Skin epidermis (tissue), 12 donors: Measurements from ENCODE around the gene MTCH1.
A peak's percentile ranks its signal among the peaks of the same experiment; 100 is the strongest.

Experiments used
- H3K27ac ChIP-seq, 21 experiments: fragments of 200-600 bp; sonication (generic) in 11 of 21; one replicate each; pipeline ENCODE4 v1.5.0; 2020; ENCODE audit warnings: mild to moderate bottlenecking in 3 of 21, inconsistent platforms in 2 of 21, moderate library complexity in 2 of 21
- H3K4me3 ChIP-seq, 7 experiments: fragments of 200-600 bp; sonication (generic) in 2 of 7; one replicate each; pipeline ENCODE4 v1.5.0; 2020; ENCODE audit warnings: inconsistent platforms in 2 of 7, mild to moderate bottlenecking in 2 of 7, moderate library complexity in 1 of 7

MTCH1 gene, protein sequence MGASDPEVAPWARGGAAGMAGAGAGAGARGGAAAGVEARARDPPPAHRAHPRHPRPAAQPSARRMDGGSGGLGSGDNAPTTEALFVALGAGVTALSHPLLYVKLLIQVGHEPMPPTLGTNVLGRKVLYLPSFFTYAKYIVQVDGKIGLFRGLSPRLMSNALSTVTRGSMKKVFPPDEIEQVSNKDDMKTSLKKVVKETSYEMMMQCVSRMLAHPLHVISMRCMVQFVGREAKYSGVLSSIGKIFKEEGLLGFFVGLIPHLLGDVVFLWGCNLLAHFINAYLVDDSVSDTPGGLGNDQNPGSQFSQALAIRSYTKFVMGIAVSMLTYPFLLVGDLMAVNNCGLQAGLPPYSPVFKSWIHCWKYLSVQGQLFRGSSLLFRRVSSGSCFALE

DNA sequence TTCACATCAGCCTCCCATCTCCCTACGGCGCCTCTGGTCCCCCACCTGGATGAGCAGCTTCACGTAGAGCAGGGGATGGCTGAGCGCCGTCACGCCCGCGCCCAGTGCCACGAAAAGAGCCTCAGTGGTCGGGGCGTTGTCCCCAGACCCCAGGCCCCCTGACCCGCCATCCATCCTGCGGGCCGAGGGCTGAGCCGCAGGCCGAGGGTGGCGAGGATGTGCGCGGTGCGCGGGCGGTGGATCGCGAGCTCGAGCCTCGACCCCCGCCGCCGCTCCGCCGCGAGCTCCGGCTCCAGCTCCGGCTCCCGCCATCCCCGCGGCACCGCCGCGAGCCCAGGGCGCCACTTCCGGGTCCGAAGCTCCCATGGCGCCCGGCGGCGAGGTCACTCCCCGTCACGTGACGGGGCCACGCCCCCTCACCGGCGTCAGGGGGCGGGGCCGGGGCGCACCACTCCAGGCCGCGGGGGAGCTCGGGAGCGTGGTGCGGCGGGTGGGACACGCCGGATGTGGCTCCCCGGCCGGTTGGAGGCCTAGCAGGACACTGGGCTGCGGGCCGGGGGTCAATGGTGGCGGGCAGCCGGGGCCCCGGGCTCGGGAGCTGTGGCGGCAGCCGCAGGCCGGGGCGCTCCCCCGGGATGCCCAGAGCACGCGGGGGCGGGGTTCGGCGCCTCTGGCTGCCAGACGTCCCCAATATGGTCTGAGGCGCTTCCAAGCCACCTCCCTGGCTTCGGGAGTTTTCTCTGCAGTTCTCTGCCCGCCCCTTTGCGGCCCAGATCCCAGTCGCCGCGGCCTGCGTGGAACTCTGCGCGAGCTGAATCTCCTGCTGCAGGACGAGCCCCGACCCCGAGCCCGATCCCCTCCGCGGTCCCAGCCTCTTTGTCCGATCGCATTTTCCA lies at the start of gene MTCH1:
MTCH1 (minus strand) TSS at position 389 of the 896 bp plus-strand sequence; CDS start at position 366, 23 bp downstream.
- H3K4me3 ChIP-seq: peak within 1 kb of the TSS; percentile 71 to 100 (median 93)
- H3K27ac ChIP-seq: peak within 1 kb of the TSS; percentile 94 to 100 (median 98)

DNA sequence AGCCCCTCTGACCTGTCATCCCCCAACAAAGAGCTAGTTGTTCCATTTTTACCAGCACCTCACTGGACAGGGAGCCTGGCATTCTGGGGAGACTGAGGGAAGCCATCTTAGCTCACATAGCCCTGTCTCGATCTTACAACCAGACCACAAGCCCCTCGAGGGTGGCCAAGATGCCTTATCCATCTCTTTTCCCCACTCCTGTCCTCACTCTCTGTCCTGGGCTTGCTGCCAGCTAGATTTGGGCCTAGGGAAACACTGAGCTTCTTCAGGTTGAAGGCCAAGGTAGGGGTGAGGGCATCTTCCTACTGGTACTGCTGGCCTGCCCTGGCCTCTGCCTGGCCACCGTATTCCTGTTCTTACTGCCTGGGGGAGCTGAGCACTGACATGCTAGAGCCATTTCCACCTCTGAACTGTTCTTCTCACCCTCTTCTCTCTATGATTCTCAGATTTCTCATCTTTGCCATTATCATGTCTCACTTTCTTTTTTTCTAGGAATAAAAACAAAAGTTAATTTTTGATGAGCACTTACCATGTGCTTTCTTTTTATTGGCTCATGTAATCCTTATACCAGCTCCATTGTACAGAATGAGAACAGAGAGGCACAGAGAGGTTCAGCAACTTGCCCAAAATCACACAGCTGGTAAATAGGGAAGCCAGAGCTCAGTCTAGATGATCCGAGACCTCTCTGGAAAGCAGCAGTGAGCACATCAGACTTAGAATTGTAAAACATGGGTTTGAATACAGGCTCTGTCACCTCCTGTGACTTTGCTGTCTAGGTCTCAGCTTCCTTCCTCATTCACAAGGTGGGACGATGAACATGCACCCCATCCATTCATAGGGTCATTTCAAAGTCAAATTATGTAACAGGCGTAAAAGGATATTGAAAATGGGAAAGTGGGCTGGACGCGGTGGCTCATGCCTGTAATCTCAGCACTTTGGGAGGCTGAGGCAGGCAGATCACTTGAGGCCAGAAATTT lies 48.1 kb upstream of the MTCH1 start:
- no peak overlapping the region for H3K4me3 ChIP-seq
- H3K27ac ChIP-seq: no peak overlapping the region

DNA sequence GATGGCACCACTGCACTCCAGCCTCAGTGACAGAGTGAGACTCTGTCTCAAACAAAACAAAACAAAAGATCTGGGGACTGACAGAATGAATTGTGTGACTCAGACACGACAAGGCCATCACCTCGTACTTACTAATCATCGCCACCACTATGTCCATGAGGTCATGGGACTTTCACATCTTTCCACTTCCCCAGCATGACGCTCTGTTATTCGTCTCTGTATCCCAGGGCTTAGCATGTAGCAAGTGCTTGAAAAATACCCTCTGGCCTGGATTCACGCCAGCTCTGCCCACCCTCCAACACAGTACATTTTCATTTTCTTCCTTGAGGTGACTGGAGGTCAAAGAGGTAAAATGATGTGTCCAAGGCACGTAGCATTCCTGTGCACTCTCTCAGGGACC lies 47.3 kb upstream of the MTCH1 start:
- Histone ChIP-seq H3K4me3 (no peak overlapping the region), H3K27ac (peak overlapping the region in 1 of 21 experiments; percentile 14)

DNA sequence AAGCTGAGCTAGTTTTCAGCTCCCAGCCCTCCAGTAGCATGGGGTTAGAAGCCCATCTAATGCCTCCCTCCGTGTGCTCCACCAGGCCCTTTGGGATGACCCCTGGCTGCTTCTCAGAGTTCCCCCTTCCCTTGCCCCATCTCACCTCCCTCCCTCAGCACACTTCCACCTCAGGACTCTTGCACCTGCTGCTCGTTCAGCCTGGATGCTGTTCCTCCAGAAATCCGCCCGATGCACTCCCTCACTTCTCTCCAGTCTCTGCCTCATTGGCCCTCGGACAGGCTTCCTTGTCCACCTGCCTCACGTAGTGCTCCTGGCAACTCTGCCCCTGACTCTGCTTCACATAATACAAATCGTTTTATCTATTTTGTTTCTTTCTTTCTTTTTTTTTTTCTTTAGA lies 46.2 kb upstream of the MTCH1 start:
- Histone ChIP-seq H3K27ac (no peak overlapping the region), H3K4me3 (no peak overlapping the region)

DNA sequence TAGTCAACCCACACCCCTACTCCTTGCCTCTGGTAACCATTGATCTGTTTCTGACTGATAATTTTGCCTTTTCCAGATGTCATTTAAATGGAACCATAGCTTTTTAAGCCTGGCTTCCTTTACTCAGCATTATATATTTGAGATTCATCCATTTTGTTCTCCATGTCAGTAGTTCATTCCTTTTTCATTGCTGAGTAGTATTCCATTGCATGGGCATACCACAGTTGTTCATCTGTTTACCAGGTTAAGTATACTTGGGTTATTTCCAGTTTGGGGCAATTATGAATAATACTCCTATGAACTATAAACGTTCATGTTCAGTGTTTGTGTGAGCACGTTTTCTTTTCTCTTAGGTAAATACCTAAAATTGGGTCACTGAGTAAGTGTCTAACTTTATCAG lies 44.6 kb upstream of the MTCH1 start:
- H3K4me3 ChIP-seq: no peak overlapping the region
- H3K27ac ChIP-seq: no peak overlapping the region

DNA sequence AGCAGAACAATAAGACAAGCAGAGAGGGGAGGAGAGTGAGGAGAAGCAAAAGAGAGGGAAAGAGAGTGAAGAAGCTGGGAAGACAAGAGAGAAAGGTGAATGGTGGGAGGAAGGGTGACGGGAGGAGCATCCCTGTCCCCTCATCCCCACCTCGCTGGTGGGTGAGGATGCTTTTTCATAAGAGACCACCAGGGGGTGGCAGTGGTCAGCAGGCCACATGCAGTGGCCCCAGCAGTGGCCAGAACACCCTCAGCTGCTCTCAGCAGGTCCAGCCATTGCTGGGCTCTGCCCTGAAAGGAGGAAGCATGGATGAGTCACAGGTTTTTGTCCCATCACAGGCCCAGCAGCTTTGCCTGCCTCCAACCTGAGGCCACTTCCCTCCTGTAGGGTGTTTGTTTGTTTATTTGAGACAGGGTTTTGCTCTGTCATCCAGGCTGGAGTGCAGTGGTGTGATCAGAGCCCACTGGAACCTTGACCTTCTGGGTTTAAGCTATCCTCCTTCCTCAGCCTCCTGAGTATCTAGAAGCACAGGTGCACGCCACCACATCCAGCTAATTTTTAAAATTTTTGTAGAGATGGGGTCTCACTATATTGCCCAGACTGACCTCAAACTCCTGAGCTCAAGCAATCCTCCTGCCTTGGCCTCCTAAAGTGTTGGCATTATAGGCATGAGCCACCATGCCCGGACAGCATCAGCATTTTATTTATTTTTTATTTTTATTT lies 43.4 kb upstream of the MTCH1 start:
- Histone ChIP-seq H3K27ac (peak overlapping the region in 6 of 21 experiments; percentile 0 to 55 (median 29)), H3K4me3 (no peak overlapping the region)

DNA sequence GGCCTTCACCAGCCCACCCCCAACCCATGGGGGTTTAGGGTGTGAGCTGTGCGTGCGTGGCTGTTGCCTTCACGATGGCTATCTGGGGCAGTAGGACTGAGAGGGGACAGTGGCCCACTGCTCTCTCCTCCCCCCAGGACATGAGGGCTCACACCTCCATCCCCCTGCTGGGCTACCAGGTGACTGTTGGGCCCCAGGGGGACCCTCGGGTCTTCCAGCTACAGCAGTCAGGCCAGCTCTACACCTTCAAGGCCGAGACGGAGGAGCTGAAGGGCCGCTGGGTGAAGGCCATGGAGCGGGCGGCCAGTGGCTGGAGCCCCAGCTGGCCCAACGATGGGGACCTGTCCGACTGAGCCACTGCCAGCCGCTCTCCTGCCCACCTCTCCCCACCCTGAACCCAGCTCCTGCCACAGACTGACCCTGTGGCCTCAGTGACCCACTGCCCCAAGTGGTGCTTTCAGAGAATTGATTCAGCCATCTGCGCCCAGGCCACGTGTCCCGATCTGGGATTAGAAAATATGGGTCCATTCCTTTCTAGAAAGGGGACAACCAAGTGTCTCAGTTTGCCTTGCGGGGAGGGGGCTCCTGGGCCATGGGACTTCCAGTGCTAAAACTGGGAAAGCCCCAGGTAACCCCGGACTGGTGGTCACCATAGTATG lies 41.9 kb upstream of the MTCH1 start:
- no peak overlapping the region for H3K4me3 ChIP-seq
- H3K27ac ChIP-seq: no peak overlapping the region

DNA sequence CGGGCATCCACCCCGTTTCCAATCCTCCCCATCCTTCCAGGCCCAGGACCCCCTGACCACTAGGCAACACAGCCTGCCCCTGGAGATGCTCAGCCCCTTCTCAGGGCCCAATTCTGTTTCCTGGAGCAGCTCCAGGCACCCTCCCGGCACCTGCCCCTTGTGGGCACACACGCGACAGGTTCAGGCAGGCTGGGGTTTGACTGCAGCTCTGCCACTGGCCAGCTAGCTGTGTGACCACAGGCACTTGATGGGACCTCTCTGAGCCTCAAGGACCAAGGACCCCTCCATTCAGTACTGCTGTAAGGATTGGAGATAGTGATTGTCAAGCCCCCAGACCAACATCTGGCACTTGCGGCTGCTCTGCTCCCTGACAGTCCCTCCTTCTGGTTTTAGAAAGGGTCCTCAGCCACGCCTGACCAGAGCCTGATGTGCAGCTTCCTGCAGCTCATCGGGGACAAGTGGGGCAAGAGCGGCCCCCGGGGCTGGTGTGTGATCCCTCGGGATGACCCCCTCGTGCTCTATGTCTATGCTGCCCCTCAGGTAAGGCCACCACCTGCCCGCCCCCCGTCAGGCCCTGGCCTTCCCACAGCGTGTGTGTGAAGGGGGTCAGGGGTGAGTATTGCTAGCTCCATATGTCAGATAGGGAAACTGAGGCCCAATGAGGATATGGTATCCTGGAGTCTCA lies 41.2 kb upstream of the MTCH1 start:
- no peak overlapping the region for H3K27ac ChIP-seq
- H3K4me3 ChIP-seq: no peak overlapping the region

DNA sequence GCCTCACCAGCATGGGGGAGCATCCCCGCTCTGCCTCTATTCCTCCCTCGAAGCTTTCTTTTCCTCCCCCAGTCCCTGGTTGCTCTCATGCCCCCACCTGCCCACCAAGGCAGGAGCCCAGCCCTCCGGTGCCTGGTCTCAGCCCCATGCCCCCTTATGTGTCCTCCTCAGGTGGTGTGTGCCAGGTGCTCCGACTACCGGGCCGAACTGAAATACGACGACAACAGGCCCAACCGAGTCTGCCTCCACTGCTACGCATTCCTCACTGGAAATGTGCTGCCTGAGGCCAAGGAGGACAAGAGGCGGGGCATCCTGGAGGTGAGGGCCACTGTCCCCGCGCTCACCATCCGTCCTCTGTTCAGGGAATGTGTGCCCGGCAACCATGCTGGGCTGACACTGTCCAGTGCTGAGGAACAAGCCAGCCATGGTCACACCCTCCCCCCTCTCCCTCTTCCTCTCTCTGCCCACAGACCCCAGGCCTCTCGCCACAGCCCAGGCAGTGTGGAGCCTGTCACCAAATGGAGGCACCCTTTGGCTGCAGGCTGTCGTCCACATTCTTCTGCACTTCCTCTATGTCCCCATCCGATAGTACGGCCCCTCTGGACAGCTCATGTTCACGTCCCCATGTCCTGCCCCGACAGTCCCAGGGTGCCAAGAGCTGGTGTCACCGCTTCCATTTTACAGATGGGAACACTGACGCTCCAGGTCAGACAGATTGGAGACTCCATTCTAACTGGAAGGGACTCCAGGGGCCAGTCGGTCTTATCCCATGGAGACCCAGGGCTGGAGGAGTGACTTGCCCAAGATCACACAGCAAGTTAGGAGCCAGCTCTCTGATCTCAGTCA lies 39.8 kb upstream of the MTCH1 start:
- peak overlapping the region in 15 of 21 experiments; percentile 31 to 83 (median 66) for H3K27ac ChIP-seq
- no peak overlapping the region for H3K4me3 ChIP-seq

DNA sequence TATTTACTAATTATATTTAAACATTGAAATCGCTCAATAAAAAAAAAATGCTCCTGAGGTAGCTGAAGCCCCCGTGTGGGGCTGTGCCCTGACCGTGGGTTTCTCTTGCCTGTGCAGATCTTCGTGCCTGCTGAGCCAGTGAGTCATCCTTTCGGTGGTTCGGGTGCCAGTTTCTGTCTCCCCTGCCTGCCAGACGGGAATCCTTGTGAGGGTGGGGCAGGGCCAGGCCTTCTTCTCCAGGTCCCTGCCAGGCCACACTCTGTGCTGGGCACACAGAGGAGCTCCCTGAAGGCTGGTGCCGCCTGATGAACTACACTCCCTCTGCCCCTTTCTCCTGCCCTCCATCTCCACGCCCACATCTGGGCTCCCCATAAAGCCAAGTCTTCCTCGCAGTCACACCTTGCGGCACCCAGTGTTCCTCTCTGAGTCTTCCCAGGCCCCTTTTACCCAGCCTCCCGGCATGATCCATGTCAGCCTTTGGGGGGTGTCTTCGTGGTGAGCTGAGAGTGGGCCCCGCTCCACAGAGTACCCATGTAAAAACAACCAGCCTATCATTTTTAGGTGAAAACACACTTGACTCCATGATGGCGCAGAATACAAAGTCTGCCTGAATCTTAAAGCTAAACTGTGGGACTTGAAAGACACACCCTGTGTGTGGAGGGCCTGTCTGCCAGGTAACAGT lies 38.8 kb upstream of the MTCH1 start:
- Histone ChIP-seq H3K4me3 (no peak overlapping the region), H3K27ac (peak overlapping the region in 20 of 21 experiments; percentile 6 to 83 (median 66))

DNA sequence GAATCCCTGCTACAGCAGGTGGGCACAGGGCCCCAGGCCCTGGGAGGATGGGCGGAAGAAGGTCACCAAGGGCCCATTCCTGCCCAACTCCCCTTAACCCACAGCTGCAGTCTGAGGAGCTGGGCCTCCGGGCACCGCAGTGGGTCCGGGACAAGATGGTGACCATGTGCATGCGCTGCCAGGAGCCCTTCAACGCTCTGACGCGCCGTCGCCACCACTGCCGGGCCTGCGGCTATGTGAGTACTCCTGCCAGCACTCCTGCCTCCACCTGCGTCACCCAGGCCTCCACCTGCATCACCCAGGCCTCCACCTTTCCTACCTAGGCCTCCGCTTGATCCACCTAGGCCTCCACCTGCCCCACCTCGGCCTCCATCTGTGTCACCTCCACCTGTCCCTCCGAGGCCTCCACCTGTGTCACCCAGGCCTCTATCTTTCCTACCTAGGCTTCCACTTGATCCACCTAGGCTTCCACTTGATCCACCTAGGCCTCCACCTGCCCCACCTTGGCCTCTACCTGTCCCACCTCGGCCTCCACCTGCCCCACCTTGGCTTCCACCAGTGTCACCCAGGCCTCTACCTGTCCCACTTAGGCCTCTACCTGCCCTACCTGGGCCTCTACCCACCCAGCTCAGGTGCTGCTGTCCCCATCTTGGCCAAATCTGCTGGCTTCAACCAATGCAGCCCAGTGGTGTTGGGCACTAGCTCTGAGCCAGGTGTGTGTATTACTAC lies 36.3 kb upstream of the MTCH1 start:
- Histone ChIP-seq H3K27ac (peak overlapping the region in 4 of 21 experiments; percentile 19 to 72 (median 49)), H3K4me3 (no peak overlapping the region)

DNA sequence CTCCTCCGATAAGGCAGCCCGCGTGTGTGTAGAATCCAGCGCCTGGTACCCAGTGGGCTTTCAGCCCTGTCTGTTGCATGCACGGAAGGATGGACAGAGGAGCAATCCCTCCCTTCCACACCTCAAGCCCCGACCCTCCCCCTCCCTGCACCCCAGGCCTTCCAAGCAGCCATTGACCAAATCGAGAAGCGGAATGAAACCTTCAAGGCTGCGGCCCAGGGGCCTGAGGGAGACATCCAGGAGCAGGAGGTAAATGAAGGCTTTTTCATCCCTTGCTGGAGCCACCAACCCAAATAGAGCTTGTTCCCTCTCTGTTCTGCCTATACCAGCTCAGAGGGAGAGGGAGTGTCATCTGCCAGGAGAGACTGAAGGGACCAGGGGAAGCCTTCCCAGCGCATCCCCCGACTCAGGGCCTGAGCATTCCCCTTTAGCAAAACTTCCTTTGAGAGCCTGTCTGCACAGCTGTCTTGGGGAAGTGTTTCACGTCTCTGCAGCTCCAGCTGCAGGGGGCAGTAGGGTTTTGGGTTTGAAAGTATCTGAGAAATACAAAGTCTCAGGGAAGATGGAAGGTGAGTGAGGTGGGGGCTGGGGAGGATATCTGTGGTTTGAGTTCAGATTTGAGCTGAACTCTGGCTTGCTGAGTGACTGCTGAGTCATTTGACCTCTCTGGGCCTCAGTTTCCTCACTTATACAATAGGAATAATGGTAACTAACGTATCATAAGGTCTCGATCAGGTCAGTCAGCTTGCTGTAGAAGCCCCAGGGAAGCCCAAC lies 35.5 kb upstream of the MTCH1 start:
- Histone ChIP-seq H3K27ac (peak overlapping the region in 3 of 21 experiments; percentile 19 to 72 (median 51)), H3K4me3 (no peak overlapping the region)

DNA sequence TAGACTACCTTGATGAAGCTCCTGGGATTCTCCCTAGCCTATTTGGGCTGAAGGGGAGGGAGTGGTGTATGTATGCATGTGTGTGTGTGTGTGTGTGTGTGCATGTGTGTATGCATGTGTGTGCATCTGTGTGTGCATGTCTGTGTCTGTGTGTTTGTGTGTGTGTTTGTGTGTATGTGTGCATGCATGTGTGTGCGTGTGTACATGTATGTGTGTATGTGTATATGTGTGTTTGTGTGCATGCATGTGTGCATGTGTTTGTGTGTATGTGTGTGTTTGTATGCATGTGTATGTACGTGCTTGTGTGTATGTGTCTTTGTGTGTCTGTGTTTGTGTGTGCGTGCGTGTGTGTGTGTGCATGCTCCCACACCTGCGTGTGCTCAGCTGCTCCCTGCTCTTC lies 34.8 kb upstream of the MTCH1 start:
- Histone ChIP-seq H3K4me3 (no peak overlapping the region), H3K27ac (peak overlapping the region in 1 of 21 experiments; percentile 11)

DNA sequence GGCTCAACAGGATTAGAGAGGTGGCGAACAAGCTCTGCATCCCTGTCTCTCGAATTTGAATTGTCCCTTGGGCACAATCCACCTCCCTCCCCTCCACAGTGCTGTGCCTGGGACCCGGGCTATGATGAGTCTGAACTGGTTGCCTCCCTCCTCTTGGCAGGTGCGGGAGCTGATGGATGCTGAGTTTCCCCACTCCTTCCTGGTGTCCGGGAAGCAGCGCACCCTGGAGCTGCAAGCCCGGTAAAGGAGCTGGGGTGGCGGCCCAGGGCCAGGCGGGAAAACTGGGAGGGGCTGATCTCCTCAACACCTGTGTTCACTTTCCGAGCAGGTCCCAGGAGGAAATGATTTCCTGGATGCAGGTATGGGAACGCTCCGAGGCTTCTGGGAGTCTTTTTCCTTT lies 34.4 kb upstream of the MTCH1 start:
- Histone ChIP-seq H3K4me3 (no peak overlapping the region), H3K27ac (peak overlapping the region in 1 of 21 experiments; percentile 11)

DNA sequence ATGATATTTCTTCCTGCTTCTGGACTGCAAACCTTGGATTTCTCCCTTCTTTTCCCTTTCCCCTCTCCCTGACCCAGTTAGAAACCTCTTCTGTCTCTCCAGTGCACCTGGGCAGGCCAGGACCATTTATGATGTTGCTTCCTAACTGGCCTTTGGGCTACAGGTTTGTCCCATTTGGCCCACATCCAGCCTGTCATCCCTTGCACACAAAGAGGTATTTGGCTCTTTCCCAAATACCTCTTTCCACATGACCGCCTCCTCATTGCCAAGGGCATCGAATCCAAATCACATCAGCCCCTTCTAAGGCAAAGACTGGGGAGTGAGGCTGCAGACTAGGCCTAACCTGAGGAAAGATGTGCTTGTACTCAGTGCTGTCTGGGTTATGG lies 33.1 kb upstream of the MTCH1 start:
- no peak overlapping the region for H3K4me3 ChIP-seq
- peak overlapping the region in 12 of 21 experiments; percentile 4 to 70 (median 38) for H3K27ac ChIP-seq
